ENCODE results near the gene BHLHE40.

The BHLHE40 gene

DNA sequence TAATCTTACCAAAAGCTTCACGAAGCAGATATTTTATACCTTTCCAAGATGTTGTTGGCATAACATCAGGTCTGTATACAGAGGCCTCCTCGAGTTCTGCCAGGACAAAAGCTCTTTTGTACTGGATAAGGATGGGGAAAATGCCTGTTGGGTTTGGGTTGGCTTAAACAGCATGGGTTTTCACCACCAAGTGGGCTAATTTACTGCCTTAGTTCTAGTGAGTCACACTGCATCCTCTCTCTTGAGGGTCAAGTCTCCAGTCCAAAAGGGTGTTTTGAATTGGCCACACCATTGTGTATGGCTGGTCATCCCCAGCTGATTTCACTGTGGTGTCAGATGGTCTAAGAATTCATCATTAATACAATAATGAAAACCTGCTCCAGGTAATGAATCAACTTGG lies 26.1 kb upstream of the BHLHE40 start:
- Histone ChIP-seq H2AFZ (ENCODE audit: low read depth, low read length) (no peak overlapping the region), H3K4me2 (ENCODE audit: low read length, poor library complexity, severe bottlenecking) (no peak overlapping the region), H3K18ac (ENCODE audit: low read depth in 1 of 2, low read length in 2 of 2) (no peak overlapping the region), H2BK5ac (ENCODE audit: low read depth, low read length, poor library complexity, severe bottlenecking) (no peak overlapping the region), H3K27ac (ENCODE audit: low read length, poor library complexity, severe bottlenecking) (no peak overlapping the region), H3K4ac (ENCODE audit: low read depth in 1 of 2, low read length in 2 of 2) (no peak overlapping the region), H3K79me1 (replicated peaks; ENCODE audit: low read length, poor library complexity, severe bottlenecking) (no peaks in the 10 kb centered on the region), H4K91ac (ENCODE audit: low read length) (no peak overlapping the region), H3K27me3 (ENCODE audit: control insufficient read depth in 1 of 2, insufficient read depth in 1 of 2, low read length in 2 of 2) (no peaks in the 10 kb centered on the region), H3K14ac (ENCODE audit: low read length in 2 of 2) (no peak overlapping the region), H3K9me3 (ENCODE audit: control insufficient read depth, low read length) (peaks cover 5% of the 10 kb centered on the region), H3K4me3 (ENCODE audit: insufficient read depth in 1 of 2, low read depth in 1 of 2, low read length in 2 of 2) (no peak overlapping the region), H3K9ac (ENCODE audit: low read length) (no peak overlapping the region), H3K4me1 (ENCODE audit: control insufficient read depth, insufficient read depth, low read depth, low read length) (peaks cover 5% of the 10 kb centered on the region), H2BK15ac (ENCODE audit: low read depth, poor library complexity, severe bottlenecking) (no peak overlapping the region), H3K36me3 (ENCODE audit: control insufficient read depth in 1 of 2, insufficient read depth in 2 of 2, low read depth in 1 of 2, low read length in 2 of 2) (no peaks in the 10 kb centered on the region), H4K8ac (ENCODE audit: low read length) (no peak overlapping the region), H2AK5ac (ENCODE audit: low read length, severe bottlenecking) (no peak overlapping the region), H3K23ac (ENCODE audit: low read length in 2 of 2) (no peak overlapping the region), H2BK12ac (ENCODE audit: low read length in 2 of 2) (no peak overlapping the region), H2BK120ac (ENCODE audit: low read depth, low read length) (no peak overlapping the region)
- no peak for DNase-seq
- WGBS = 80% methylated on average over 2 of the region's 2 CpGs

GRCh38 chr3:4954256-4955000 lies 24.8 kb upstream of the BHLHE40 start:
- H2AFZ ChIP-seq (ENCODE audit: low read depth, low read length) = no peak overlapping the region
- H3K27me3 ChIP-seq (ENCODE audit: control insufficient read depth in 1 of 2, insufficient read depth in 1 of 2, low read length in 2 of 2) = no peaks in the 10 kb centered on the region
- no peak overlapping the region for H3K4me3 ChIP-seq (ENCODE audit: insufficient read depth in 1 of 2, low read depth in 1 of 2, low read length in 2 of 2)
- H3K18ac ChIP-seq (ENCODE audit: low read depth in 1 of 2, low read length in 2 of 2) = no peak overlapping the region
- H4K8ac ChIP-seq (ENCODE audit: low read length) = no peak overlapping the region
- H2BK120ac ChIP-seq (ENCODE audit: low read depth, low read length) = no peak overlapping the region
- H3K27ac ChIP-seq (ENCODE audit: low read length, poor library complexity, severe bottlenecking) = no peak overlapping the region
- peaks cover 18% of the 10 kb centered on the region for H3K9me3 ChIP-seq (ENCODE audit: control insufficient read depth, low read length)
- H3K36me3 ChIP-seq (ENCODE audit: control insufficient read depth in 1 of 2, insufficient read depth in 2 of 2, low read depth in 1 of 2, low read length in 2 of 2) = no peaks in the 10 kb centered on the region
- H3K9ac ChIP-seq (ENCODE audit: low read length) = no peak overlapping the region
- no peak for DNase-seq
- no peak overlapping the region for H3K14ac ChIP-seq (ENCODE audit: low read length in 2 of 2)
- H3K4ac ChIP-seq (ENCODE audit: low read depth in 1 of 2, low read length in 2 of 2) = no peak overlapping the region
- no peak overlapping the region for H2BK15ac ChIP-seq (ENCODE audit: low read depth, poor library complexity, severe bottlenecking)
- no peak overlapping the region for H3K23ac ChIP-seq (ENCODE audit: low read length in 2 of 2)
- H2BK12ac ChIP-seq (ENCODE audit: low read length in 2 of 2) = no peak overlapping the region
- H3K4me2 ChIP-seq (ENCODE audit: low read length, poor library complexity, severe bottlenecking) = no peak overlapping the region
- H2BK5ac ChIP-seq (ENCODE audit: low read depth, low read length, poor library complexity, severe bottlenecking) = no peak overlapping the region
- H2AK5ac ChIP-seq (ENCODE audit: low read length, severe bottlenecking) = no peak overlapping the region
- H3K4me1 ChIP-seq (ENCODE audit: control insufficient read depth, insufficient read depth, low read depth, low read length) = no peaks in the 10 kb centered on the region
- no peak overlapping the region for H4K91ac ChIP-seq (ENCODE audit: low read length)
- 81% methylated on average over 5 of the region's 6 CpGs for WGBS
- H3K79me1 ChIP-seq (replicated peaks; ENCODE audit: low read length, poor library complexity, severe bottlenecking) = no peaks in the 10 kb centered on the region

DNA sequence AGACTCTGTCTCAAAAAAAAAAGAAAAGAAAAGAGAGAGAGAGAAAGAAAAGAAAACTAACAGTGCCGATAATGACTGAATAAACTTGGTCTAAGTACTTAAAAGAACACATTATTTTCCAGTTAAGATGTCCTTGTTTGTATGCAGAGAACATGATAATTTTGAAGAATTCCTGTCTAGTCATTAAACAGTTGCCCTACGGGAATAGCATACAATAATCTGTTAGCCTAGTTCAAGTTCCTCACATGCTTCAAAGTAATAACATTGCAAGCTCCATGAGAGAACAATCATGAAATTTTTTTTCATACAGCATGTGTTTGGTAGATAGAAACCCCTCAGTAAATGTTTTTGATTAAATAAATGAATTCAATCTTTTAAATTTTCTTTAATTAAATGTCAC lies 23.1 kb upstream of the BHLHE40 start:
- no peaks in the 10 kb centered on the region for H3K36me3 ChIP-seq (ENCODE audit: control insufficient read depth in 1 of 2, insufficient read depth in 2 of 2, low read depth in 1 of 2, low read length in 2 of 2)
- no peak overlapping the region for H2BK15ac ChIP-seq (ENCODE audit: low read depth, poor library complexity, severe bottlenecking)
- H3K4me1 ChIP-seq (ENCODE audit: control insufficient read depth, insufficient read depth, low read depth, low read length) = no peaks in the 10 kb centered on the region
- no peak overlapping the region for H3K27ac ChIP-seq (ENCODE audit: low read length, poor library complexity, severe bottlenecking)
- H3K79me1 ChIP-seq (replicated peaks; ENCODE audit: low read length, poor library complexity, severe bottlenecking) = no peaks in the 10 kb centered on the region
- no peak overlapping the region for H3K23ac ChIP-seq (ENCODE audit: low read length in 2 of 2)
- no peak overlapping the region for H2BK5ac ChIP-seq (ENCODE audit: low read depth, low read length, poor library complexity, severe bottlenecking)
- no peak overlapping the region for H2AFZ ChIP-seq (ENCODE audit: low read depth, low read length)
- no peak overlapping the region for H3K4me3 ChIP-seq (ENCODE audit: insufficient read depth in 1 of 2, low read depth in 1 of 2, low read length in 2 of 2)
- DNase-seq = no peak
- H3K27me3 ChIP-seq (ENCODE audit: control insufficient read depth in 1 of 2, insufficient read depth in 1 of 2, low read length in 2 of 2) = no peaks in the 10 kb centered on the region
- no peak overlapping the region for H2AK5ac ChIP-seq (ENCODE audit: low read length, severe bottlenecking)
- no peak overlapping the region for H3K4ac ChIP-seq (ENCODE audit: low read depth in 1 of 2, low read length in 2 of 2)
- no peak overlapping the region for H3K4me2 ChIP-seq (ENCODE audit: low read length, poor library complexity, severe bottlenecking)
- no peak overlapping the region for H4K91ac ChIP-seq (ENCODE audit: low read length)
- H3K14ac ChIP-seq (ENCODE audit: low read length in 2 of 2) = no peak overlapping the region
- no peak overlapping the region for H2BK120ac ChIP-seq (ENCODE audit: low read depth, low read length)
- WGBS = 100% methylated on average over 1 of the region's 2 CpGs
- no peak overlapping the region for H4K8ac ChIP-seq (ENCODE audit: low read length)
- H2BK12ac ChIP-seq (ENCODE audit: low read length in 2 of 2) = no peak overlapping the region
- H3K9me3 ChIP-seq (ENCODE audit: control insufficient read depth, low read length) = peaks cover 26% of the 10 kb centered on the region
- H3K18ac ChIP-seq (ENCODE audit: low read depth in 1 of 2, low read length in 2 of 2) = no peak overlapping the region
- H3K9ac ChIP-seq (ENCODE audit: low read length) = no peak overlapping the region

- WGBS = 82% methylated on average over 2 of the region's 2 CpGs
Measured at GRCh38 chr3:4956738-4957137, 22.5 kb upstream of the BHLHE40 start.

More at GRCh38 chr3:4956738-4957137, 22.5 kb upstream of the BHLHE40 start:
- H2BK15ac ChIP-seq (ENCODE audit: low read depth, poor library complexity, severe bottlenecking) = no peak overlapping the region
- H3K9me3 ChIP-seq (ENCODE audit: control insufficient read depth, low read length) = peaks cover 26% of the 10 kb centered on the region
- H2BK120ac ChIP-seq (ENCODE audit: low read depth, low read length) = no peak overlapping the region
- H3K23ac ChIP-seq (ENCODE audit: low read length in 2 of 2) = no peak overlapping the region
- H2BK5ac ChIP-seq (ENCODE audit: low read depth, low read length, poor library complexity, severe bottlenecking) = no peak overlapping the region
- no peaks in the 10 kb centered on the region for H3K27me3 ChIP-seq (ENCODE audit: control insufficient read depth in 1 of 2, insufficient read depth in 1 of 2, low read length in 2 of 2)
- H3K27ac ChIP-seq (ENCODE audit: low read length, poor library complexity, severe bottlenecking) = no peak overlapping the region
- no peaks in the 10 kb centered on the region for H3K4me1 ChIP-seq (ENCODE audit: control insufficient read depth, insufficient read depth, low read depth, low read length)
- H4K91ac ChIP-seq (ENCODE audit: low read length) = no peak overlapping the region
- no peak overlapping the region for H3K4me2 ChIP-seq (ENCODE audit: low read length, poor library complexity, severe bottlenecking)
- H3K9ac ChIP-seq (ENCODE audit: low read length) = no peak overlapping the region
- H3K4ac ChIP-seq (ENCODE audit: low read depth in 1 of 2, low read length in 2 of 2) = no peak overlapping the region
- H3K4me3 ChIP-seq (ENCODE audit: insufficient read depth in 1 of 2, low read depth in 1 of 2, low read length in 2 of 2) = no peak overlapping the region
- no peak overlapping the region for H2AK5ac ChIP-seq (ENCODE audit: low read length, severe bottlenecking)
- no peaks in the 10 kb centered on the region for H3K79me1 ChIP-seq (replicated peaks; ENCODE audit: low read length, poor library complexity, severe bottlenecking)
- no peak overlapping the region for H3K14ac ChIP-seq (ENCODE audit: low read length in 2 of 2)
- H2BK12ac ChIP-seq (ENCODE audit: low read length in 2 of 2) = no peak overlapping the region
- H2AFZ ChIP-seq (ENCODE audit: low read depth, low read length) = no peak overlapping the region
- no peaks in the 10 kb centered on the region for H3K36me3 ChIP-seq (ENCODE audit: control insufficient read depth in 1 of 2, insufficient read depth in 2 of 2, low read depth in 1 of 2, low read length in 2 of 2)
- H3K18ac ChIP-seq (ENCODE audit: low read depth in 1 of 2, low read length in 2 of 2) = no peak overlapping the region
- no peak overlapping the region for H4K8ac ChIP-seq (ENCODE audit: low read length)
- no peak for DNase-seq

Measured in mesenchymal stem cell (in vitro differentiated cells and primary cell).